Stimulated activated CD8-positive, alpha-beta memory T cell treated with anti-CD3 and anti-CD28 coated beads, Interleukin-2, amount 100 ng/mL, for 1 hour (primary cell): ENCODE data around the gene ALPK3.

ENCODE experiments used
- DNase-seq, 2 donors: peaks; one replicate each; pipeline ENCODE4 v3.0.0-alpha.2; 2020; ENCODE audit warnings: low read depth in 2 of 2

The ALPK3 gene

GRCh38 chr15:84893607-84894006 is 76.5 kb downstream of the ALPK3 start:
- DNase-seq: no peak

- no peak for DNase-seq
Measured at GRCh38 chr15:84894736-84895425, 77.7 kb downstream of the ALPK3 start.

DNA sequence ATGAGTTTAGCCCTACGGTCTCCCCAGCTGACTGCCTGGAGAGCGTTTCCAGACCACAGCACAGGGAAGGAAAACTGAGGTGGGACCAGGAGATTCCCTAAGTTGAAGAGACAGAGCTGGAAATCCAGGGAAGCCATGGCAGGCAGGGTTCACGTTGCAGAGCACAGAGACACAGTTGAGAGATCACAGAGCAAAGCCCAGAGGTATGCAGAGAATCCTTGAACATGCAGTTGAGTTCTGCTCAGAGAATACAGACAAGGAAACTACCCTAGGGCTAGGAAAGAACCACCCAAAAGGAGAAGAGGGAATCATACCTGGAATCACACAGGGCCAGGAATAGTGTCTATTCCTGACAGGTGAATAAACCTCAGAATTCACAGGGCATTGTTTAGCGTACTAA is 81.6 kb downstream of the ALPK3 start:
- no peak for DNase-seq

- DNase-seq: no peak
Measured at GRCh38 chr15:84899750-84900149, 82.6 kb downstream of the ALPK3 start.

- DNase-seq: no peak
Measured at GRCh38 chr15:84901540-84901939, 84.4 kb downstream of the ALPK3 start.

- no peak for DNase-seq
Measured at GRCh38 chr15:84903751-84904150, 86.6 kb downstream of the ALPK3 start.

- DNase-seq: no peak
Measured at GRCh38 chr15:84904419-84904818, 87.3 kb downstream of the ALPK3 start.

DNA sequence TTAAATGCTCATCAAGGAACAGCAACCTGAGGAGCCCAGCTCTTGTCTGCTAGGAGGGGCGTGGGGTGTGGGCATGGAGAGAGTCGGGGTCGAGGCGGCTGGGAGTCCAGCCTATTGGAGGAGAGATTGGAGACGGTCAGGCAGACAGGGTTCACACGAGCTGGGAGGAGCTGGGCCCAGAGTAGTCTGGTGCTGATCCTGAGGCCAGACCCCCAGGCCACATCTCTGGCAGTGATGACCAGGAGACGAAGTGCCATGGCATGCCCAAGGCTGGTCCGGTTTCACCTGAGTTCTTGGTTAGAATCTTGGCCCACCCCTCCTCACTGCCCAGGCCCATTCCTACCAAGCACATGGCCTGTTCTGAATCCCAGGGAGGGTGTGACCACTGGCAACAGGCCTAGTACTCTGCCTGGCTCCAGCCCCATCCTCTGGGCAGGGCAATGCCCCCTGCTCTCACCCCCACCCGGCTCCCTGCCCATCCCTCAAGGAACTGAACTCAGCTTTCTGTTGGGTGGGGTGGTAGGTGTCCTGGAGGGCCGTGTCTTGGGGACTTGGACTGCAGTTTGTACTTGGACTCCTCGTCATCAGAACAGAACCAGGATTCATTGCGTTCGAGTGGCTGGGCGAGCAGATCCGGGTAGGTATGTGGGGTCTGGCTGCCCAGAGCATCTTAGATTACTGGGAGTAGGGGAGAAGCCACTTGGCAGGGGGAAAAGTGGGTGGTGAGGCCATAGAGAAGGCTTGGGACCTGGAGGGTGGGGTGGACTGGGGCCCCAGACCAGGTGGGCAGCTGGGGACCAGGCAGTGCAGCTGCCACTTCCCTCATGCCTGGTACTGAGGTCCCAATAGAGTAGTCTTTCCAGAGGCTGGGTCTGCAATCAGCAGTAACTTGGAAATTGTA is 88.1 kb downstream of the ALPK3 start:
- no peak for DNase-seq

- DNase-seq: no peak
Measured at GRCh38 chr15:84907731-84908130, 90.6 kb downstream of the ALPK3 start.

DNA sequence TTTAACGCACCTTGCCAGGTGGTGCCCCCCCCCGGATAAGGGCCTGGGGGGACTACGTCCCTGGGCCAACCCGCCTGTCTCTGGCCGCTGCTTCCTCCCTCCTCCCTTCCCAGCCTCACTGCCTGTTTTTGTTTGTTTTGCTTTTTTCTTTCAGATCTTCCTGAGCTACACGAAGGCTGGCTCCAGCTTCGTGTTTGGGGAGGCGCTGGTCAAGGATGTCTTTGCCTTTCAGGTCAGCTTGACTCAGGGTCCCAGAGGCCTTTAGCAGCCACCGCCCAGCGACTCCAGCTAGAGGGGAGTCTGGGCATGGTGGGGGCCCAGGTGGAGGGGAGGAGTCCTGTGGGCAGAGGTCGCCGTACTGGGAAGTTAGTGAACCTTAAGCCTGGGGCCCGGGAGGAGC is 91.4 kb downstream of the ALPK3 start:
- DNase-seq: no peak

- DNase-seq: no peak
Measured at GRCh38 chr15:84909029-84909428, 91.9 kb downstream of the ALPK3 start.

DNA sequence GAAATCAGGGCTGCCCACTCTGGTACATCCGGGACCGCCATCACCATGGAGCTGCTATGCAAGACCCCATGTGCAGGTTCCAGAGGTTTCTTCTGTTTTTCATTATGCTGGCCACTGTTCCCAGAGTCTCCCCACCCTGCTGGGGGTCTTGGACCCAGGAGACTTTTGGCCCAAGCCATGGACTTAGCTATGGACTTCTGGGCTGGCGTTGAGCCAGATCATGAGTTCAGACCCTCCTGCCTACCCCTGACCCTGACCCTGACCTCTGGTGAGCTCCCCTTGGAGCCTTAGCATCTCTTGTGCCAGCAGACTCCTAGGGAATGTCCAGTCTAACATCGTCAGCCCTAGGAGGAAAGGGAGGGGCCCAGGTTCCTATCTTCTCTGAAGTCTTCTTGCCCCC is 92.6 kb downstream of the ALPK3 start:
- no peak for DNase-seq

DNA sequence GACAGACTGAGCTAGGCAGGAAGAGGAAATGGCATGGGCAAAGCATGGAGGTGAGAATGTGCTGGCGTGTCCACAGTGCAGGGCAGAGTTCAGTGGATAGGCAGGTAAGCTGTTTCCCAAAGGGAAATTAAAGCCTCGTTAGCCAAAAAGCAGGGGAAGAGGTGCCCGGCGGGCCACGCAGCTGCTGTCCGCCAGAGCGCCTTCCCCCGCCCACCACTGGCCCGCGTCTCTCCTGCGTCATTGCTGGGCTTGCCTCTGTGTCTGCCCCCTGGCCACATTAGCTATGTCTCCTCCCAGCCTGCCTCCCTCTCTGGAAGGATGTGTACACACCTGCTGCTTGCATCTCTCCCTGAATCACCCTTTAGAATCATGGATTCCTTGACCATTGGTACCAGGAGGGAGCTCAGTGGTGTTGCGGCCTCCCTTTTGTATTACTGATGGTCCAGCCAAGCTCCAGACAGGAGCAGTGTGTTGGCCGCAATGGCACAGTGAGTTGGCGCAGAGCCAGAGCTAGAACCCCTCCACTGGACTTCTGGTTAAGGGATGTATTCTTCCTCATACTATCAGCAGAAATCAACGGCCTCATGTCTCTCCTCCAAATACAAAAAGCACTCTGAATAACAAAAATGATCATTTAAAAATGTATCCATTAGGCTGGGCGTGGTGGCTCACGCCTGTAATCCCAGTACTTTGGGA is 93.9 kb downstream of the ALPK3 start:
- no peak for DNase-seq

GRCh38 chr15:84911879-84912660 is 94.9 kb downstream of the ALPK3 start:
- no peak for DNase-seq

DNA sequence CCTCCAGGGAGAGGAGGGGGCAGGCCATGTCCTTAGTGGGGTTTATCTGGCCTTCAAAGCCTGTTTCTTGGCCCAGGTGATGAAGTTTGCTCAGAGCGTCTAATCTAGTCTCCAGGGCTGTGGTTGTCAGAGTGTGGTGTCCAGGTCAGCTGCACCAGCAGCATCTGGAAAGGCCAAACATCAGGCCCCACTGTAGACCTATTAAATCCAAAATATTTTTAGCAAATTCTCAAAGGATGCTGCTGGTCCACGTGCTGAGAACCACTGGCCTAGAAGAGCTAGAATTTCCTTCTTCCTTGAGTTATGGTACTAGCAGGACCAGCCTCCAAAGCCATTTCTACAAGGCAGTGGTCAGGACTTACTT is 96.2 kb downstream of the ALPK3 start:
- DNase-seq: no peak

DNA sequence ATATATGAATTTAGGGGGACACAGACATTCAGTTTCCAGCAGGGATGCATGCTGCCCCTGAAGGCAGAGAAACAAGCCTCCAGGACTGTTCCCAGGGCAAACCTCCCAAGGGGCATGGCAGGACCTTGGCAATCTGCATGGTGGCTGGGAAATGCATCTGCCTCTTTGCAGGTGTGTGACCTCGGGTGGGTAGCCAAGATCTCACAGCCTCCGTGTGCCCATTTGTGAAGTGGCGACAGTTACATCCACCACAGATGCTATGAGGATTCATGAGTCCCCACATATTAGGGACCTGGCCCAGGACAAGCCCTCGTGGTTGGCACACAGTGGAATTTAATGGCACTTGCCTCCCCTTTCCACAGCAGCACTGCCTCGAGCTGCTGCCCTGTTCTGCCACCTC is 97.2 kb downstream of the ALPK3 start:
- DNase-seq: no peak

DNA sequence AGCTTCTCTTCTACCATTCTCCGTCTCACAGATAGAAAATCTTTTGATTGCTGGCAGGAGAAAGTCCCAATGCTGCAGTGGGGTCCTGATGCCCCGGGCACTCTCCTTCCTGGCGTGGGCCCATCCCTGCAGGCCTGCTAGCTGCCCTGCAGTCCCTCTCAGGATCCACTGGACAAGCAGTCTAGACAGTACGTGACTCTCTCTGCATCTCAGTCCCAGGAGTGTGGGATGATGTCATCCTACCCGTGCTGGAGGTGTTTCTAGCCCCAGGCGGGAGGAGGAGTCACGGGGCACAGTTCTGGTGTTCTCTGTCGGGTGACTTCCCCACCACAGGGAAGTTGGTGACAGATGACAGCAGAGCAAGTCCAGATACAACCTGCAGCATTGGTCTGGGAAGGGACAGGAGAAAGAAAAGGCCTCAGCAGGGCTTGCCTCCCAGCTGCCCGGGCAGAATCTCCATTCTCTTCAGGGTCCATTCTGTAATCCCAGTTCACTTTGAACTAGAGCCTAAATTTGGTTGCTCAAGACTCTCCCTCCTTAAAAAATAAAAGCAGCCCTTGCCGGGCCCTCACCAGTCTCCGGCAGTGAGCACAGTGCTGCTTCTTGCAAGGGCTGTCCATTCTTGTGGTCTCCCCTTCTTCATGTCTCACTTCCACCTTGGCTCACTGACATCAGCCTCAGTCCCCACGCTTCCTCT is 97.9 kb downstream of the ALPK3 start:
- peak in 1 of 2 donors; percentile 7 for DNase-seq

DNA sequence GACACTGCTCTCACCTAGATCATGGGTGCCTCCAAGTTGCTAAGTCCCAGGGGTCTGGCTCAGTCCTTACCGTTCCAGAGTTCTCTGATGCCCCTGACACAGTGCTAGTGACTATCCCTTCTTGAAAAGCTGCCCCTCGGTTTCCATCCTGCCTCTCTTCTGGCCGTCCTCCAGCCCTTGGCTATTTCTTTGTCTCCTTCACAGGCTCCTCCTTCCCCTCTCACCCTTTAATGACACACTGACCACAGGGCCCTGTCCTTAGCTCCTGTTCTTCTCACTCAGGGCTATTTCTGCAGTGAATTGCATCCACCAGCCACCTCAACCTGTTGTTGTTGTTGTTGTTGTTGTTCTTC is 98.4 kb downstream of the ALPK3 start:
- no peak for DNase-seq

DNA sequence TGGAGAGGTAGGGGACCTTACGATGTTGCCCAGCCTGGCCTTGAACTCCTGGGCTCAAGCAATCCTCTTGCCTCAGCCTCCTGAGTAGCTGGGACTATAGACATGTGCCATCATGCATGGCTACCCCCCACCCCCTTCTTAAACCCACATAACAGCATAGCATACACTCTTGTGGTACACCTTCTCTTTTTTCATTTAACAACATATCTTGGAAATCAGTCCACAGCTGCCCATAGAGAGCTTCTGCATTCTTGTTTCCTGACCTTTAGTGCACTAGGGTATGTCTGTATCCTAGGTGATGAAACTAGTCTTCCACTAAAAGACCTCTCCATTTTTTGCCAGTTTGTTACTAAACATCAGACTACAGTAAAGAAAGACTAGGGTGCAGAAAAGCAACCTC is 100.3 kb downstream of the ALPK3 start:
- DNase-seq: no peak

DNA sequence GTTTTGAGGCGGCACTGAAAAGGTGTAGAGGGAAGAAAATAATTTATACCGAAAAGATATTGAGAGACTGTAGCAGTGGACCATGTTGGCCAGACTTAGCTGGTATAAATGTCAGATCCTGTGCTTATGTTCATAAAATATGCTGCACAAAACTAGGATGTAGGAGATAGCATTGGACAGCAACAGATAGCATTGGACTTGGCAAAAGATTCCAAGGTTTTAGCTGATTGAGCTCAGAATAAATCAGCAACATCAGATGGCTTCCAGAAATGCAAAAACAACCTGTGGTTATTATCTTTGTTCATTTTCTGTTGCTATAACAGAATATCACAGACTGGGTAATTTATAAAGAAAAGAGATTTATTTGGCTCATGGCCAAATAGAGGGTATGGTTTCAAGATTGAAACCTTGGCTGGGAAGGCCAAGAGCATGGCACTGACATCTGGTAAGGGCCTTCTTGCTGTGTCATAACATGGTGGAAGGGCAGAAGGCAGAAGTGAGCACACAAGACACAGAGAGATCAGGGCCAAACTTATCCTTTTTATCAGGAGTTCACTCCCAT is 102.0 kb downstream of the ALPK3 start:
- no peak for DNase-seq

DNA sequence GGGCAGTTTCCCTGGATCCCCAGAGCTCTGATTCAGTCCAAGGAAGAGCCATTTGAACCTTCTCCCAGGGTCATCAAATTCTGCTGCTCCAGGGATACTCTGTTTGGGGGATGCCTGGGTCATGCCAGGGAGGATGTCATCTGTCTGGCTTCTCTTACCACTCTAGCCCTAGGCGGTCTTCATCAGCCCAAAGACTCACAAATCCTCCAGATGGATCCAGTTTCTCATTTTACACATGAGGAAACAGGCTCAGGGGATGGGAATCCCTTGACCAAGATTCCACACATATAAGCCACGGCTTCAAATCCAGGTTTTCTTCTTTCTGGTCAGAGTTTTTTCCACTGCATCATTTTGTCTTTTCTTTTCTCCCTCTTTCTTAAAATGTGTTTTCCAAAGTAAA is 104.0 kb downstream of the ALPK3 start:
- no peak for DNase-seq
